Large intestine (tissue), 3 donors: ENCODE results near the gene NMRAL1. TPM values are rescaled to one million over a fixed set of nuclear protein-coding genes. Genes with fewer than 3 reads are reported as not detected.

Experiments
- DNase-seq, 2 donors: peaks; one replicate each; pipeline versions ENCODE4 v3.0.0 to v3.0.0-alpha.2; 2013
- H3K27ac ChIP-seq: one replicate; pipeline ENCODE4 v1.5.1; 2013; ENCODE audit warnings: low read length
- H3K27me3 ChIP-seq: 2 replicates; pipeline ENCODE4 v1.6.1; 2013; ENCODE audit warnings: low read length; ENCODE audit not compliant: control insufficient read depth, insufficient read depth
- H3K36me3 ChIP-seq: 2 replicates; pipeline ENCODE4 v1.6.1; 2013; ENCODE audit warnings: low read length; ENCODE audit not compliant: control insufficient read depth, insufficient read depth
- H3K4me1 ChIP-seq: one replicate; pipeline ENCODE4 v1.6.1; 2013; ENCODE audit warnings: low read length; ENCODE audit not compliant: control insufficient read depth, insufficient read depth
- H3K4me3 ChIP-seq: one replicate; pipeline ENCODE4 v1.5.1; 2013; ENCODE audit warnings: low read length
- H3K9me3 ChIP-seq: one replicate; pipeline ENCODE4 v1.6.1; 2013; ENCODE audit warnings: mild to moderate bottlenecking, low read depth, low read length, moderate library complexity; ENCODE audit not compliant: control insufficient read depth
- WGBS: methylation state at CpG from one replicate; pipeline ENCODE4 v1.1.5; 2013; ENCODE audit warnings: low lambda C conversion rate; ENCODE audit not compliant: insufficient coverage; 5-methylcytosine and 5-hydroxymethylcytosine counted together
- polyA plus RNA-seq: library from polyadenylated mRNA; unstranded; fragments of 120-200 nt; gene quantifications from one replicate; pipeline ENCODE4 v1.2.1, GENCODE V29; 2013

NMRAL1 gene
- polyA plus RNA-seq, 1 donor: 37.7 TPM

- Histone ChIP-seq H3K9me3 (no peaks in the 10 kb centered on the region), H3K27me3 (no peaks in the 10 kb centered on the region), H3K27ac (no peak overlapping the region), H3K4me1 (no peaks in the 10 kb centered on the region), H3K36me3 (peaks cover 51% of the 10 kb centered on the region), H3K4me3 (no peak overlapping the region)
- no peak for DNase-seq
- WGBS: no CpG with 5 or more reads among the region's 7 CpGs
Measured at GRCh38 chr16:4513881-4514280, 39.5 kb upstream of the NMRAL1 start.

GRCh38 chr16:4513086-4513860, 38.8 kb upstream of the NMRAL1 start:
- Histone ChIP-seq H3K27ac (no peak overlapping the region), H3K9me3 (no peaks in the 10 kb centered on the region), H3K36me3 (peaks cover 57% of the 10 kb centered on the region), H3K4me3 (no peak overlapping the region), H3K27me3 (no peaks in the 10 kb centered on the region), H3K4me1 (no peaks in the 10 kb centered on the region)
- no CpG with 5 or more reads among the region's 19 CpGs for WGBS
- DNase-seq: peak in 1 of 2 donors; percentile 29

DNA sequence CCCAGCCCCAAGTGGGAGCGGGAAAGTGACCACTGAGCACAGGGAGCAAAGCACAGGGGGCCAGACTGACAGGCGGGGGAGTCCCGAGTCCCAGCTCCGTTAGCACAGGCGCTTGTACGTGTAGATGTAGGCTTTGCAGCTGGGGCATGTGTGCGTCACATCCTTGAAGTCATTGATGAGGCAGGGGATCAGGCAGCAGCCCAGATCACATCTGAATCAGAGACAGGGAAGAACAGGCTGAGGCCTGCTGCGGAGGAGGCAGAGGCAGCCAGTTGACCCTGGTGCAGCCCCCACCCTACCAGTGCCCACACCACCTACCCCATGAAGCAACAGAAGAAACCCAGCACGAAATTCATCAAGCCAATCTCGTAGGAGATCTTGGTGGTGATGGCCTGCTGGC, 38.0 kb upstream of the NMRAL1 start:
- no peak overlapping the region for H3K4me3 ChIP-seq
- H3K27me3 ChIP-seq: no peaks in the 10 kb centered on the region
- no peaks in the 10 kb centered on the region for H3K9me3 ChIP-seq
- no peak for DNase-seq
- no CpG with 5 or more reads among the region's 10 CpGs for WGBS
- H3K4me1 ChIP-seq: no peaks in the 10 kb centered on the region
- H3K27ac ChIP-seq: no peak overlapping the region
- H3K36me3 ChIP-seq: peaks cover 65% of the 10 kb centered on the region

DNA sequence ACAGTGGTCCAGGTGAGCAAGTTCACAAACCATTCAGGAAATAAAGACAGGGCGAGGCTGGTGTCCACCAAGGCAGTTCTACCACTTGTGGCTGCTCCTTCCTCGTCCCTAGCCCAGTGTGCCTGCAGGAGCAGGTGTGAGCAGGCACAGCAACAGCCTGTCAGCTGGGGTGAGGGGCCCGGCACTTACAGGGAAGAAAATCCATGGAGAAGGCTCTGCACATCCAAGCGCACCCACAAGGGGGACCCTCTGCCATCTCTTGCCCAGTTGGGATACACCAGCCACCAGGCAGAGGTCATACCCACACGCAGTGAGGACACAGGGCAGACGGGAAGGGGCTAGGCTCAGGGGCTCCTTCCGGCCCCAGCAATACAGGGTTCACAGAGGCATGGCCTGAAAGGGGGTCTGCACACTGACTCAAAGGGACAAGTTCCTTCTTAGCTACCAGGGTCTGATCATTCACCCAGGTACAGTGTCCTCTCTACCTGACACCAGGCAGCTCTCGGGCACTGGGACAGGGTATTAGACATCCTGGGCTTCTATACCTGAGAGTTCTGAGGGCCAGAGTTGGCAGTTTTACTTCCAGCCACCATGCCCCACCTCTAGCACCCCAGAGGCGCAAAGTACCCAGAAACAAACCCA, 37.1 kb upstream of the NMRAL1 start:
- no peak overlapping the region for H3K4me3 ChIP-seq
- no peaks in the 10 kb centered on the region for H3K27me3 ChIP-seq
- WGBS: no CpG with 5 or more reads among the region's 9 CpGs
- H3K36me3 ChIP-seq: peaks cover 70% of the 10 kb centered on the region
- no peaks in the 10 kb centered on the region for H3K9me3 ChIP-seq
- H3K27ac ChIP-seq: no peak overlapping the region
- peak; percentile 57 to 63 for DNase-seq
- no peaks in the 10 kb centered on the region for H3K4me1 ChIP-seq

GRCh38 chr16:4510747-4511426, 36.5 kb upstream of the NMRAL1 start:
- Histone ChIP-seq H3K27me3 (no peaks in the 10 kb centered on the region), H3K4me3 (no peak overlapping the region), H3K36me3 (peaks cover 71% of the 10 kb centered on the region), H3K4me1 (no peaks in the 10 kb centered on the region), H3K9me3 (no peaks in the 10 kb centered on the region), H3K27ac (no peak overlapping the region)
- no peak for DNase-seq
- WGBS: no CpG with 5 or more reads among the region's 14 CpGs

DNA sequence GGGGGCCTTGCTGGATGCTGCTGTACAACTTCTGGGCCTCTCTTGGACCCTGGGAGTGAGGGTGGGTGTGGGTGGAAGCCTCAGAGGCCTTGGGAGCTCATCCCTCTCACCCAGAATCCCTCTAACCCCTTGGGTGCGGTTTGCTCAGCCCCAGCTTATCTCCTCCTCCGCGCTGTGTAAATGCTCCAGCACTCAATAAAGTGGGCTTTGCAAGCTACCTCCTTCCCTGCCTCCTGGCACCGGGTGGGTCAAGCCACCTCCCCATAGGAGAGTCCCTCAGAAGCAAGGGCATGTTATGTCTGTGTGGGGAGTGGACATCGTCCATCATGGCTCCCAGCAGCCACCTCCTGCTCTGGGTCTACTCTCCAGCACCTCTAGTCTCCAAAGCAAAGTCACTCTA, 35.7 kb upstream of the NMRAL1 start:
- Histone ChIP-seq H3K27me3 (no peaks in the 10 kb centered on the region), H3K36me3 (peaks cover 76% of the 10 kb centered on the region), H3K9me3 (no peaks in the 10 kb centered on the region), H3K27ac (no peak overlapping the region), H3K4me3 (no peak overlapping the region), H3K4me1 (no peaks in the 10 kb centered on the region)
- no peak for DNase-seq
- WGBS: no CpG with 5 or more reads among the region's 5 CpGs

DNA sequence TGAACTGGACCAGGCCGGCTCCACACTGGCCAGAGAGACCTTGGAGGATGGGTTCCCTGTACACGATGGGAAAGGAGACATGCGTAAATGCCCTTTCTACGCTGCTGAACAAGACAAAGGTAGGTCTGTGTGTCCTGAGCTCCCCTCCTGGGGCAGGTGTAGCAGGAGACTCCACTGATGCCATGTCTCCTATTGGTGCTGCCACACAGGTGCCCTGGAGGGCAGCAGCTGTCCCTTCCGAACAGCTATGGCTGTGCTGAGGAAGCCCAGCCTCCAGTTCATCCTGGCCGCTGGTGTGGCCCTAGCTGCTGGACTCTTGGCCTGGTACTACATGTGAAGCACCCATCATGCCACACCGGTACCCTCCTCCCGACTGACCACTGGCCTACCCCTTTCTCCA, 35.0 kb upstream of the NMRAL1 start:
- H3K9me3 ChIP-seq: no peaks in the 10 kb centered on the region
- no peak for DNase-seq
- no peak overlapping the region for H3K27ac ChIP-seq
- H3K36me3 ChIP-seq: peaks cover 76% of the 10 kb centered on the region
- H3K4me1 ChIP-seq: no peaks in the 10 kb centered on the region
- no peak overlapping the region for H3K4me3 ChIP-seq
- no CpG with 5 or more reads among the region's 8 CpGs for WGBS
- H3K27me3 ChIP-seq: no peaks in the 10 kb centered on the region

DNA sequence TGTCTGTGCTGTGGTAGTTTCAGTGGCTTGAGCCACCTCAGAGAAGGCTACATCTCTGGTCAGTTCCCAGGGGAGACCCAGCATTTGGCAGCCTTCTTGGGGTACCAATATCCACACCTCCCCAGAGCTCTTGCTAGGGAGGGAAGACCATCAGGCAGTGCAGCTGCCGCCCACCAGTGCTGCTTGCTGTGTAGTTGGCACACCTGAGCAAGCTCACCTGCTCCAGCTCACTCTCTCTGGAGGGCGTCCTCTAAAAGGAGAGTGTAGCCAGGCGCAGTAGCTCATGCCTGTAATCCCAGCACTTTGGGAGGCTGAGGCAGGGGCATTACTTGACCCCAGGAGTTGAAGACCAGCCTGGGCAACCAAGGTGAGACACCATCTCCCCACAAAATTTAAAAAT, 34.4 kb upstream of the NMRAL1 start:
- no peak for DNase-seq
- H3K9me3 ChIP-seq: no peaks in the 10 kb centered on the region
- no peak overlapping the region for H3K27ac ChIP-seq
- peaks cover 70% of the 10 kb centered on the region for H3K36me3 ChIP-seq
- no peak overlapping the region for H3K4me3 ChIP-seq
- no peaks in the 10 kb centered on the region for H3K4me1 ChIP-seq
- no peaks in the 10 kb centered on the region for H3K27me3 ChIP-seq
- WGBS: no CpG with 5 or more reads among the region's 3 CpGs

- WGBS: no CpG with 5 or more reads among the region's 17 CpGs
- Histone ChIP-seq H3K9me3 (no peaks in the 10 kb centered on the region), H3K27ac (no peak overlapping the region), H3K27me3 (no peaks in the 10 kb centered on the region), H3K4me3 (no peak overlapping the region), H3K36me3 (peaks cover 62% of the 10 kb centered on the region), H3K4me1 (no peaks in the 10 kb centered on the region)
- DNase-seq: no peak
Measured at GRCh38 chr16:4507588-4508345, 33.3 kb upstream of the NMRAL1 start.

- Histone ChIP-seq H3K9me3 (no peaks in the 10 kb centered on the region), H3K27me3 (no peaks in the 10 kb centered on the region), H3K4me1 (no peaks in the 10 kb centered on the region), H3K27ac (no peak overlapping the region), H3K4me3 (no peak overlapping the region), H3K36me3 (peaks cover 48% of the 10 kb centered on the region)
- DNase-seq: peak; percentile 57 to 59
- no CpG with 5 or more reads among the region's 3 CpGs for WGBS
Measured at GRCh38 chr16:4506450-4506849, 32.0 kb upstream of the NMRAL1 start.
